Measurements from ENCODE around the gene MAP2K4. TPM values are rescaled to one million over a fixed set of nuclear protein-coding genes. Genes with fewer than 3 reads are reported as not detected.

The MAP2K4 gene
- total and polyA plus RNA-seq, 2 of the 4 experiments (the other 2 are of a cell fraction), result 14.5 to 32.6 TPM

DNA sequence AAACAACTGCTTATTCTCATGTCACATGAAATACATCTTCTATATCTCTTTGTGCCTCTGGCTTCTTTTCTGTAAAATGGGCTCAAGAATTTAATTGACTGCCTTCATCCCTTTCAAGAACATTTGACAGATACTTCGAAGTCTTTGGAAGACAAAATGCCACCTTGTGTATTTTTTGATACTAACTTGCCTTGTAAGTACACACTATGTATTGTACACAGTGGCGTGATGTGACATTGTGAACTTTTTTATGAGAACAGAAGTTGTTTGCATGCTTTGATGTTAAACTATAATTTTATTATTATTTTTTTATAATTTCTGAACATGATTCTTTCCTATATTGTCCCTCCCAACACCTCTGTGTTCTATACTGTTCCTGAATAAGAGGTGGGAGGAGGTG lies 73.7 kb downstream of the MAP2K4 start:
- dilution Hi-C loops (cut with HindIII; ENCODE audit: low sequenced_read_pairs, unreplicated experiment), result no loop called here
- CTCF ChIA-PET, result no interaction called here
- TF ChIP-seq RAD21 (IDR thresholded peaks at IDR 0.05; ENCODE audit: low read length) (no peak), MAZ (IDR thresholded peaks at IDR 0.05; ENCODE audit: borderline replicate concordance, low read depth, low read length) (no peak), MXI1 (IDR thresholded peaks at IDR 0.05; ENCODE audit: borderline replicate concordance, low read depth, low read length) (no peak), SMC3 (IDR thresholded peaks at IDR 0.05; ENCODE audit: low read depth, low read length) (no peak), FOS (IDR thresholded peaks at IDR 0.05; ENCODE audit: low read depth, low read length) (no peak), POLR2A (IDR thresholded peaks at IDR 0.05; ENCODE audit: low read depth, low read length) (no peak), BHLHE40 (IDR thresholded peaks at IDR 0.05; ENCODE audit: low read depth, low read length) (no peak), NFE2L2 (IDR thresholded peaks at IDR 0.05; ENCODE audit: low read depth, low read length) (no peak), MAFK (IDR thresholded peaks at IDR 0.05; ENCODE audit: low read depth, low read length) (no peak), RCOR1 (IDR thresholded peaks at IDR 0.05; ENCODE audit: insufficient replicate concordance, low read length) (no peak), CHD1 (IDR thresholded peaks at IDR 0.05; ENCODE audit: low read depth, low read length) (no peak), CEBPB (IDR thresholded peaks at IDR 0.05; ENCODE audit: low read depth, low read length) (no peak), RFX5 (IDR thresholded peaks at IDR 0.05; ENCODE audit: low read depth, low read length) (no peak)
- TF ChIP-seq, protein P1, sequence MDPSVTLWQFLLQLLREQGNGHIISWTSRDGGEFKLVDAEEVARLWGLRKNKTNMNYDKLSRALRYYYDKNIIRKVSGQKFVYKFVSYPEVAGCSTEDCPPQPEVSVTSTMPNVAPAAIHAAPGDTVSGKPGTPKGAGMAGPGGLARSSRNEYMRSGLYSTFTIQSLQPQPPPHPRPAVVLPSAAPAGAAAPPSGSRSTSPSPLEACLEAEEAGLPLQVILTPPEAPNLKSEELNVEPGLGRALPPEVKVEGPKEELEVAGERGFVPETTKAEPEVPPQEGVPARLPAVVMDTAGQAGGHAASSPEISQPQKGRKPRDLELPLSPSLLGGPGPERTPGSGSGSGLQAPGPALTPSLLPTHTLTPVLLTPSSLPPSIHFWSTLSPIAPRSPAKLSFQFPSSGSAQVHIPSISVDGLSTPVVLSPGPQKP (IDR thresholded peaks at IDR 0.05; ENCODE audit: borderline replicate concordance, low read depth, low read length), result no peak
- TF ChIP-seq, protein P2, sequence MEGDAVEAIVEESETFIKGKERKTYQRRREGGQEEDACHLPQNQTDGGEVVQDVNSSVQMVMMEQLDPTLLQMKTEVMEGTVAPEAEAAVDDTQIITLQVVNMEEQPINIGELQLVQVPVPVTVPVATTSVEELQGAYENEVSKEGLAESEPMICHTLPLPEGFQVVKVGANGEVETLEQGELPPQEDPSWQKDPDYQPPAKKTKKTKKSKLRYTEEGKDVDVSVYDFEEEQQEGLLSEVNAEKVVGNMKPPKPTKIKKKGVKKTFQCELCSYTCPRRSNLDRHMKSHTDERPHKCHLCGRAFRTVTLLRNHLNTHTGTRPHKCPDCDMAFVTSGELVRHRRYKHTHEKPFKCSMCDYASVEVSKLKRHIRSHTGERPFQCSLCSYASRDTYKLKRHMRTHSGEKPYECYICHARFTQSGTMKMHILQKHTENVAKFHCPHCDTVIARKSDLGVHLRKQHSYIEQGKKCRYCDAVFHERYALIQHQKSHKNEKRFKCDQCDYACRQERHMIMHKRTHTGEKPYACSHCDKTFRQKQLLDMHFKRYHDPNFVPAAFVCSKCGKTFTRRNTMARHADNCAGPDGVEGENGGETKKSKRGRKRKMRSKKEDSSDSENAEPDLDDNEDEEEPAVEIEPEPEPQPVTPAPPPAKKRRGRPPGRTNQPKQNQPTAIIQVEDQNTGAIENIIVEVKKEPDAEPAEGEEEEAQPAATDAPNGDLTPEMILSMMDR (conservative IDR thresholded peaks at IDR 0.05; ENCODE audit: low read depth, low read length), result no peak
- TF ChIP-seq, protein P3, sequence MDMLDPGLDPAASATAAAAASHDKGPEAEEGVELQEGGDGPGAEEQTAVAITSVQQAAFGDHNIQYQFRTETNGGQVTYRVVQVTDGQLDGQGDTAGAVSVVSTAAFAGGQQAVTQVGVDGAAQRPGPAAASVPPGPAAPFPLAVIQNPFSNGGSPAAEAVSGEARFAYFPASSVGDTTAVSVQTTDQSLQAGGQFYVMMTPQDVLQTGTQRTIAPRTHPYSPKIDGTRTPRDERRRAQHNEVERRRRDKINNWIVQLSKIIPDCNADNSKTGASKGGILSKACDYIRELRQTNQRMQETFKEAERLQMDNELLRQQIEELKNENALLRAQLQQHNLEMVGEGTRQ (IDR thresholded peaks at IDR 0.05; ENCODE audit: low read depth, low read length), result no peak

More for the DNA sequence above, 73.7 kb downstream of the MAP2K4 start:
- Histone ChIP-seq H4K5ac (ENCODE audit: low read depth, low read length) (no peak overlapping the region), H2AFZ (replicated peaks; ENCODE audit: low read length, poor library complexity) (no peak overlapping the region), H2BK20ac (ENCODE audit: low read depth, low read length) (no peak overlapping the region), H3K36me3 (ENCODE audit: control insufficient read depth, insufficient read depth, low read length) (peaks cover 2% of the 10 kb centered on the region; the same call in 1 of the 2 replicates), H3K79me1 (ENCODE audit: low read depth in 1 of 2, low read length in 2 of 2) (peaks cover 39% of the 10 kb centered on the region in 2 experiments), H3K9me3 (ENCODE audit: control insufficient read depth, insufficient read depth, low read length) (no peaks in the 10 kb centered on the region), H3K4me2 (ENCODE audit: low read depth, low read length) (no peak overlapping the region), H3K9ac (ENCODE audit: low read depth, low read length) (no peak overlapping the region), H3K9me1 (ENCODE audit: insufficient read depth, low read length) (peaks cover 9% of the 10 kb centered on the region), H3K4ac (ENCODE audit: low read depth, low read length) (no peak overlapping the region), H4K8ac (ENCODE audit: low read depth in 2 of 2, low read length in 2 of 2) (no peak overlapping the region), H2BK15ac (ENCODE audit: low read depth, low read length) (no peak overlapping the region), H3K4me1 (ENCODE audit: control insufficient read depth, insufficient read depth, low read length) (peaks cover 9% of the 10 kb centered on the region; the same call in 1 of the 2 replicates), H3K4me3 (ENCODE audit: insufficient read depth, low read depth, low read length) (no peak overlapping the region), H2BK5ac (ENCODE audit: low read depth, low read length, poor library complexity, severe bottlenecking) (no peak overlapping the region), H4K20me1 (ENCODE audit: insufficient read depth, low read length) (peaks cover 5% of the 10 kb centered on the region; the same call in 1 of the 2 replicates), H3K27ac (ENCODE audit: insufficient read depth, low read length) (no peak overlapping the region), H2AK9ac (replicated peaks; ENCODE audit: low read depth, low read length, poor library complexity) (no peak overlapping the region), H3K56ac (ENCODE audit: extremely low read depth, insufficient read depth, low read length) (no peak overlapping the region), H3K18ac (ENCODE audit: low read depth, low read length) (no peak overlapping the region), H2BK120ac (ENCODE audit: low read depth, low read length) (no peak overlapping the region), H3K27me3 (ENCODE audit: control insufficient read depth, insufficient read depth, low read length) (no peaks in the 10 kb centered on the region), H2AK5ac (ENCODE audit: low read depth, low read length) (no peak overlapping the region), H3K23ac (ENCODE audit: low read depth, low read length) (no peak overlapping the region), H3K14ac (replicated peaks; ENCODE audit: low read depth, low read length) (no peak overlapping the region), H4K91ac (ENCODE audit: insufficient read depth, low read depth, low read length) (no peak overlapping the region)
- DNase-seq (no peak), ATAC-seq (ENCODE audit: low read depth) (no peak)
- POLR2A ChIA-PET (ENCODE audit: unreplicated experiment), result interaction anchor here (0.6 kb wide), 1 partner anchor 85 kb away, joined by 20 read pairs; no protein-coding TSS in a partner anchor
- WGBS, 2 experiments (ENCODE audit: extremely low coverage in 2 of 2, insufficient read length in 1 of 2), result no CpG with 5 or more reads among the region's 2 CpGs
- intact Hi-C loops (cut with micrococcal nuclease) (no loop called here), in situ Hi-C loops (cut with MboI; ENCODE audit: low sequenced_read_pairs) (no loop called here)
- BruUV-seq (replicated peaks), result no TSS peak

Measured in IMR-90 (cell line).